HEK293 (cell line): ENCODE data around the gene EPG5.

Experiments
- CTCF ChIA-PET: fragments of 350-600 bp; formaldehyde crosslinking; extraction: SDS; loops from one replicate; lab custom pipeline; 2021; ENCODE audit warnings: antibody characterized with exemption; lab: Yijun Ruan, JAX
- POLR2A ChIA-PET: fragments of 300-600 bp; formaldehyde crosslinking; extraction: SDS; loops from one replicate; lab custom pipeline; 2020; ENCODE audit warnings: antibody characterized with exemption, inconsistent platforms; lab: Yijun Ruan, JAX
- H3K27ac ChIP-seq: fragments of 200-500 bp; sonication (Bioruptor generic); 2 replicates; pipeline ENCODE4 v1.5.1; 2014; ENCODE audit warnings: low read depth, low read length, control low read depth, inconsistent platforms; ENCODE audit errors: extremely low read depth
- H3K36me3 ChIP-seq, 2 experiments: fragments of 200-500 bp in 1 of 2; sonication (Bioruptor generic) in 1 of 2; 1 replicate in 1 of 2; 2 replicates in 1 of 2; pipeline ENCODE4 v1.5.1; 2014 to 2017; ENCODE audit warnings: inconsistent platforms in 2 of 2, low read length in 2 of 2; ENCODE audit not compliant: control insufficient read depth in 2 of 2, insufficient read depth in 1 of 2
- H3K4me1 ChIP-seq: fragments of 200-500 bp; sonication (Bioruptor generic); 2 replicates; pipeline ENCODE4 v1.5.1; 2014; ENCODE audit warnings: mild to moderate bottlenecking, low read length, inconsistent platforms; ENCODE audit not compliant: control insufficient read depth, insufficient read depth
- H3K4me3 ChIP-seq: 2 replicates; pipeline ENCODE4 v1.5.1; 2011; ENCODE audit warnings: low read depth, mild to moderate bottlenecking, control low read depth, low read length, moderate library complexity
- H3K9me3 ChIP-seq: fragments of 200-500 bp; sonication (Bioruptor generic); 2 replicates; pipeline ENCODE4 v1.5.1; 2014; ENCODE audit warnings: low read depth, low read length, inconsistent platforms; ENCODE audit not compliant: control insufficient read depth, insufficient read depth
- HOXA7 ChIP-seq: sonication (generic); formaldehyde crosslinking; IDR thresholded peaks from 2 replicates; pipeline ENCODE4 v1.8.1; 2022; ENCODE audit warnings: missing genetic modification reagents, borderline replicate concordance
- PRDM1 ChIP-seq: fragments of 450-650 bp; formaldehyde crosslinking; IDR thresholded peaks from 2 replicates; pipeline ENCODE4; 2016; ENCODE audit warnings: missing biosample characterization, missing genetic modification characterization
- SCRT1 ChIP-seq: fragments of 450-650 bp; formaldehyde crosslinking; IDR thresholded peaks from 2 replicates; pipeline ENCODE4 v1.5.1; 2016; ENCODE audit warnings: missing biosample characterization, missing genetic modification characterization, borderline replicate concordance
- SCRT2 ChIP-seq: fragments of 450-650 bp; formaldehyde crosslinking; IDR thresholded peaks from 2 replicates; pipeline ENCODE4 v1.5.1; 2016; ENCODE audit warnings: missing biosample characterization, missing genetic modification characterization
- ZBTB48 ChIP-seq: fragments of 450-650 bp; formaldehyde crosslinking; IDR thresholded peaks from 2 replicates; pipeline ENCODE4 v1.5.1; 2016; ENCODE audit warnings: missing biosample characterization, missing genetic modification characterization
- ZFP69B ChIP-seq: fragments of 450-650 bp; formaldehyde crosslinking; IDR thresholded peaks from 2 replicates; pipeline ENCODE4 v1.5.1; 2016; ENCODE audit warnings: missing biosample characterization, missing genetic modification characterization
- ZNF169 ChIP-seq: fragments of 450-650 bp; formaldehyde crosslinking; IDR thresholded peaks from 2 replicates; pipeline ENCODE4 v1.5.1; 2016; ENCODE audit warnings: missing biosample characterization, missing genetic modification characterization
- ZNF214 ChIP-seq: fragments of 450-650 bp; formaldehyde crosslinking; IDR thresholded peaks from 2 replicates; pipeline ENCODE4 v1.5.1; 2017; ENCODE audit warnings: missing biosample characterization, mild to moderate bottlenecking, missing genetic modification characterization, borderline replicate concordance
- ZNF23 ChIP-seq: fragments of 450-650 bp; formaldehyde crosslinking; IDR thresholded peaks from 2 replicates; pipeline ENCODE4 v1.5.1; 2016; ENCODE audit warnings: missing biosample characterization, missing genetic modification characterization, borderline replicate concordance
- ZNF335 ChIP-seq: fragments of 450-650 bp; formaldehyde crosslinking; conservative IDR thresholded peaks from 2 replicates; pipeline ENCODE4 v1.5.1; 2016; ENCODE audit warnings: missing biosample characterization, missing genetic modification characterization
- ZNF654 ChIP-seq: fragments of 450-650 bp; formaldehyde crosslinking; IDR thresholded peaks from 2 replicates; pipeline ENCODE4 v1.5.1; 2016; ENCODE audit warnings: low read depth, missing biosample characterization, missing genetic modification characterization
- ZNF837 ChIP-seq: fragments of 450-650 bp; formaldehyde crosslinking; IDR thresholded peaks from 2 replicates; pipeline ENCODE4 v1.5.1; 2016; ENCODE audit warnings: missing biosample characterization, missing genetic modification characterization
- TF ChIP-seq, protein P1 (sequence below): fragments of 450-650 bp; formaldehyde crosslinking; IDR thresholded peaks from 2 replicates; pipeline ENCODE4 v1.5.1; 2016; ENCODE audit warnings: missing biosample characterization, missing genetic modification characterization
- TF ChIP-seq, protein P2 (sequence below): fragments of 450-650 bp; formaldehyde crosslinking; conservative IDR thresholded peaks from 2 replicates; pipeline ENCODE4 v1.5.1; 2016; ENCODE audit warnings: low read depth, missing biosample characterization, missing genetic modification characterization
- TF ChIP-seq, protein P3 (sequence below): fragments of 450-650 bp; formaldehyde crosslinking; IDR thresholded peaks from 2 replicates; pipeline ENCODE4 v1.5.1; 2016; ENCODE audit warnings: missing biosample characterization, missing genetic modification characterization
- TF ChIP-seq, protein P4 (sequence below): fragments of 450-650 bp; formaldehyde crosslinking; IDR thresholded peaks from 2 replicates; pipeline ENCODE4 v1.5.1; 2017; ENCODE audit warnings: missing biosample characterization, missing genetic modification characterization
- TF ChIP-seq, protein P5 (sequence below): fragments of 450-650 bp; formaldehyde crosslinking; IDR thresholded peaks from 2 replicates; pipeline ENCODE4 v1.5.1; 2016; ENCODE audit warnings: missing biosample characterization, missing genetic modification characterization
- TF ChIP-seq, protein P6 (sequence below): sonication (generic); formaldehyde crosslinking; IDR thresholded peaks from 2 replicates; pipeline ENCODE4 v1.8.1; 2022; ENCODE audit warnings: mild to moderate bottlenecking, moderate library complexity, missing genetic modification reagents
- TF ChIP-seq, protein P7 (sequence below): fragments of 450-650 bp; formaldehyde crosslinking; IDR thresholded peaks from 2 replicates; pipeline ENCODE4 v1.5.1; 2016; ENCODE audit warnings: missing biosample characterization, missing genetic modification characterization

EPG5 gene

DNA sequence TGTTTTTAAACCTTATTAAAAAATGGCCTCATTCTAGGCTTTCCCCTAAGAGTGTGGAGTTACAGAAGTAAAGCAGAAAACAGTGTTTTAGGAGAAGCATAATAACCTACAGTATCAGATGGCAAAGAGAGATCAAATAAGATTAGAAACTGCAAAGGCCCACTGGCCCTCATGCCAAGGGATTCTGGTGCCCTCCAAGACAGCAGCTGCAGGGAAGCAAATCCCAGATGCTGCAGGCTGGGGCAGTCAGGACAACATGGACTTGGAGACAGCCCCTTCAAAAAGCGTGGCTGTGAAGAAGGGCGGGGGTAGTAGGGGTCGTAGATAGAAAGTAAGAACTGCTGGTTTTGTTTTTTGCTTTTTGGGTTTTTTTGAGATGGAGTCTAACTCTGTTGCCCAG is 28.3 kb upstream of the EPG5 start:
- TF ChIP-seq SCRT2 (tag by site-specific recombination) (no peak), ZNF23 (tag by site-specific recombination) (no peak), PRDM1 (tag by site-specific recombination) (no peak), ZNF169 (tag by site-specific recombination) (no peak), ZBTB48 (tag by site-specific recombination) (no peak), ZNF335 (tag by site-specific recombination) (no peak), ZNF654 (no peak), SCRT1 (no peak), ZNF837 (tag by site-specific recombination) (no peak), ZNF214 (tag by site-specific recombination) (no peak), HOXA7 (CRISPR knock-in tag) (no peak), ZFP69B (tag by site-specific recombination) (no peak)
- TF ChIP-seq, protein P1, sequence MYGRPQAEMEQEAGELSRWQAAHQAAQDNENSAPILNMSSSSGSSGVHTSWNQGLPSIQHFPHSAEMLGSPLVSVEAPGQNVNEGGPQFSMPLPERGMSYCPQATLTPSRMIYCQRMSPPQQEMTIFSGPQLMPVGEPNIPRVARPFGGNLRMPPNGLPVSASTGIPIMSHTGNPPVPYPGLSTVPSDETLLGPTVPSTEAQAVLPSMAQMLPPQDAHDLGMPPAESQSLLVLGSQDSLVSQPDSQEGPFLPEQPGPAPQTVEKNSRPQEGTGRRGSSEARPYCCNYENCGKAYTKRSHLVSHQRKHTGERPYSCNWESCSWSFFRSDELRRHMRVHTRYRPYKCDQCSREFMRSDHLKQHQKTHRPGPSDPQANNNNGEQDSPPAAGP (tag by site-specific recombination) = no peak
- TF ChIP-seq, protein P2, sequence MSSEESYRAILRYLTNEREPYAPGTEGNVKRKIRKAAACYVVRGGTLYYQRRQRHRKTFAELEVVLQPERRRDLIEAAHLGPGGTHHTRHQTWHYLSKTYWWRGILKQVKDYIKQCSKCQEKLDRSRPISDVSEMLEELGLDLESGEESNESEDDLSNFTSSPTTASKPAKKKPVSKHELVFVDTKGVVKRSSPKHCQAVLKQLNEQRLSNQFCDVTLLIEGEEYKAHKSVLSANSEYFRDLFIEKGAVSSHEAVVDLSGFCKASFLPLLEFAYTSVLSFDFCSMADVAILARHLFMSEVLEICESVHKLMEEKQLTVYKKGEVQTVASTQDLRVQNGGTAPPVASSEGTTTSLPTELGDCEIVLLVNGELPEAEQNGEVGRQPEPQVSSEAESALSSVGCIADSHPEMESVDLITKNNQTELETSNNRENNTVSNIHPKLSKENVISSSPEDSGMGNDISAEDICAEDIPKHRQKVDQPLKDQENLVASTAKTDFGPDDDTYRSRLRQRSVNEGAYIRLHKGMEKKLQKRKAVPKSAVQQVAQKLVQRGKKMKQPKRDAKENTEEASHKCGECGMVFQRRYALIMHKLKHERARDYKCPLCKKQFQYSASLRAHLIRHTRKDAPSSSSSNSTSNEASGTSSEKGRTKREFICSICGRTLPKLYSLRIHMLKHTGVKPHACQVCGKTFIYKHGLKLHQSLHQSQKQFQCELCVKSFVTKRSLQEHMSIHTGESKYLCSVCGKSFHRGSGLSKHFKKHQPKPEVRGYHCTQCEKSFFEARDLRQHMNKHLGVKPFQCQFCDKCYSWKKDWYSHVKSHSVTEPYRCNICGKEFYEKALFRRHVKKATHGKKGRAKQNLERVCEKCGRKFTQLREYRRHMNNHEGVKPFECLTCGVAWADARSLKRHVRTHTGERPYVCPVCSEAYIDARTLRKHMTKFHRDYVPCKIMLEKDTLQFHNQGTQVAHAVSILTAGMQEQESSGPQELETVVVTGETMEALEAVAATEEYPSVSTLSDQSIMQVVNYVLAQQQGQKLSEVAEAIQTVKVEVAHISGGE (tag by site-specific recombination) = no peak
- TF ChIP-seq, protein P3, sequence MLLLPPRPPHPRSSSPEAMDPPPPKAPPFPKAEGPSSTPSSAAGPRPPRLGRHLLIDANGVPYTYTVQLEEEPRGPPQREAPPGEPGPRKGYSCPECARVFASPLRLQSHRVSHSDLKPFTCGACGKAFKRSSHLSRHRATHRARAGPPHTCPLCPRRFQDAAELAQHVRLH (tag by site-specific recombination) = no peak
- TF ChIP-seq, protein P4, sequence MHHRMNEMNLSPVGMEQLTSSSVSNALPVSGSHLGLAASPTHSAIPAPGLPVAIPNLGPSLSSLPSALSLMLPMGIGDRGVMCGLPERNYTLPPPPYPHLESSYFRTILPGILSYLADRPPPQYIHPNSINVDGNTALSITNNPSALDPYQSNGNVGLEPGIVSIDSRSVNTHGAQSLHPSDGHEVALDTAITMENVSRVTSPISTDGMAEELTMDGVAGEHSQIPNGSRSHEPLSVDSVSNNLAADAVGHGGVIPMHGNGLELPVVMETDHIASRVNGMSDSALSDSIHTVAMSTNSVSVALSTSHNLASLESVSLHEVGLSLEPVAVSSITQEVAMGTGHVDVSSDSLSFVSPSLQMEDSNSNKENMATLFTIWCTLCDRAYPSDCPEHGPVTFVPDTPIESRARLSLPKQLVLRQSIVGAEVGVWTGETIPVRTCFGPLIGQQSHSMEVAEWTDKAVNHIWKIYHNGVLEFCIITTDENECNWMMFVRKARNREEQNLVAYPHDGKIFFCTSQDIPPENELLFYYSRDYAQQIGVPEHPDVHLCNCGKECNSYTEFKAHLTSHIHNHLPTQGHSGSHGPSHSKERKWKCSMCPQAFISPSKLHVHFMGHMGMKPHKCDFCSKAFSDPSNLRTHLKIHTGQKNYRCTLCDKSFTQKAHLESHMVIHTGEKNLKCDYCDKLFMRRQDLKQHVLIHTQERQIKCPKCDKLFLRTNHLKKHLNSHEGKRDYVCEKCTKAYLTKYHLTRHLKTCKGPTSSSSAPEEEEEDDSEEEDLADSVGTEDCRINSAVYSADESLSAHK (tag by site-specific recombination) = no peak
- TF ChIP-seq, protein P5, sequence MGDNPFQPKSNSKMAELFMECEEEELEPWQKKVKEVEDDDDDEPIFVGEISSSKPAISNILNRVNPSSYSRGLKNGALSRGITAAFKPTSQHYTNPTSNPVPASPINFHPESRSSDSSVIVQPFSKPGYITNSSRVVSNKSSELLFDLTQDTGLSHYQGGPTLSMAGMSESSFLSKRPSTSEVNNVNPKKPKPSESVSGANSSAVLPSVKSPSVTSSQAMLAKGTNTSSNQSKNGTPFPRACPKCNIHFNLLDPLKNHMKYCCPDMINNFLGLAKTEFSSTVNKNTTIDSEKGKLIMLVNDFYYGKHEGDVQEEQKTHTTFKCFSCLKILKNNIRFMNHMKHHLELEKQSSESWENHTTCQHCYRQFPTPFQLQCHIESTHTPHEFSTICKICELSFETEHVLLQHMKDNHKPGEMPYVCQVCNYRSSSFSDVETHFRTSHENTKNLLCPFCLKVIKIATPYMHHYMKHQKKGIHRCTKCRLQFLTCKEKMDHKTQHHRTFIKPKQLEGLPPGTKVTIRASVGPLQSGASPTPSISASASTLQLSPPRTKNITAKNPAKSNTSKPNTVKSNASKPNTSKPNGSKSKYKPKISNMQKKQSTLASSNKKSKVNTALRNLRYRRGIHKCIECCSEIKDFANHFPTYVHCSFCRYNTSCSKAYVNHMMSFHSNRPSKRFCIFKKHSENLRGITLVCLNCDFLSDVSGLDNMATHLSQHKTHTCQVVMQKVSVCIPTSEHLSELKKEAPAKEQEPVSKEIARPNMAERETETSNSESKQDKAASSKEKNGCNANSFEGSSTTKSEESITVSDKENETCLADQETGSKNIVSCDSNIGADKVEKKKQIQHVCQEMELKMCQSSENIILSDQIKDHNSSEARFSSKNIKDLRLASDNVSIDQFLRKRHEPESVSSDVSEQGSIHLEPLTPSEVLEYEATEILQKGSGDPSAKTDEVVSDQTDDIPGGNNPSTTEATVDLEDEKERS (tag by site-specific recombination) = no peak
- TF ChIP-seq, protein P6, sequence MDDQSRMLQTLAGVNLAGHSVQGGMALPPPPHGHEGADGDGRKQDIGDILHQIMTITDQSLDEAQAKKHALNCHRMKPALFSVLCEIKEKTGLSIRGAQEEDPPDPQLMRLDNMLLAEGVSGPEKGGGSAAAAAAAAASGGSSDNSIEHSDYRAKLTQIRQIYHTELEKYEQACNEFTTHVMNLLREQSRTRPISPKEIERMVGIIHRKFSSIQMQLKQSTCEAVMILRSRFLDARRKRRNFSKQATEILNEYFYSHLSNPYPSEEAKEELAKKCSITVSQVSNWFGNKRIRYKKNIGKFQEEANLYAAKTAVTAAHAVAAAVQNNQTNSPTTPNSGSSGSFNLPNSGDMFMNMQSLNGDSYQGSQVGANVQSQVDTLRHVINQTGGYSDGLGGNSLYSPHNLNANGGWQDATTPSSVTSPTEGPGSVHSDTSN (CRISPR knock-in tag) = no peak
- TF ChIP-seq, protein P7, sequence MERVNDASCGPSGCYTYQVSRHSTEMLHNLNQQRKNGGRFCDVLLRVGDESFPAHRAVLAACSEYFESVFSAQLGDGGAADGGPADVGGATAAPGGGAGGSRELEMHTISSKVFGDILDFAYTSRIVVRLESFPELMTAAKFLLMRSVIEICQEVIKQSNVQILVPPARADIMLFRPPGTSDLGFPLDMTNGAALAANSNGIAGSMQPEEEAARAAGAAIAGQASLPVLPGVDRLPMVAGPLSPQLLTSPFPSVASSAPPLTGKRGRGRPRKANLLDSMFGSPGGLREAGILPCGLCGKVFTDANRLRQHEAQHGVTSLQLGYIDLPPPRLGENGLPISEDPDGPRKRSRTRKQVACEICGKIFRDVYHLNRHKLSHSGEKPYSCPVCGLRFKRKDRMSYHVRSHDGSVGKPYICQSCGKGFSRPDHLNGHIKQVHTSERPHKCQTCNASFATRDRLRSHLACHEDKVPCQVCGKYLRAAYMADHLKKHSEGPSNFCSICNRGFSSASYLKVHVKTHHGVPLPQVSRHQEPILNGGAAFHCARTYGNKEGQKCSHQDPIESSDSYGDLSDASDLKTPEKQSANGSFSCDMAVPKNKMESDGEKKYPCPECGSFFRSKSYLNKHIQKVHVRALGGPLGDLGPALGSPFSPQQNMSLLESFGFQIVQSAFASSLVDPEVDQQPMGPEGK = no peak
- TF ChIP-seq, all 188 proteins: peak for 0
- POLR2A ChIA-PET = no interaction called here
- no peaks in the 10 kb centered on the region for H3K9me3 ChIP-seq
- H3K27ac ChIP-seq = no peak overlapping the region
- CTCF ChIA-PET = no interaction called here
- no peaks in the 10 kb centered on the region; the same call in 1 of the 2 replicates for H3K4me1 ChIP-seq
- H3K4me3 ChIP-seq = no peak overlapping the region
- peaks cover 0 to 9% of the 10 kb centered on the region in 2 experiments; a peak in 2 of 3 replicates for H3K36me3 ChIP-seq
